Measurements from ENCODE around the gene PKP2.

The PKP2 gene

GRCh38 chr12:32896432-32897280 is at the start of gene PKP2:
Gene PKP2, minus strand, starts transcription at chr12:32896777. Its CDS starts 46 bp downstream, at chr12:32896731.
- no peak for FAIRE-seq

- FAIRE-seq, result no peak
Measured at GRCh38 chr12:32944195-32944594, 47.6 kb upstream of the PKP2 start.

DNA sequence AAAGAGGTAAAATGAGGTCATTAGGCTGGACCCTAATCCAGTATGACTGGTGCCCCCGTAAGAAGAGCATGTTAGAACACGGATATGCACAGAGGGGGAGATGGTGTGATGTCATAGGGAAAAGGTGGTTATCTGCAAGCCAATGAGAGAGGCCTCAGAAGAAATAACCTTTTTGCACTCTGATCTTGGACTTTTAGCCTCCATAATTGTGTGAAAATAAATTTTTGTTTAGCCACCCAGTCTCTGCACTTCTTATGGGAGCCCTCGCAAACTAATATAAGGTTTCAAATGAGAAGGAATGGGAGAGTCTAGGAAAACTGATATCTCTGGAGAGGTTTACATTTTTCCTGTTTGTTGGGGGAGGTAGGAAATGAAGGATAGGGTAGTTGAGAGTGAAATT is 43.2 kb upstream of the PKP2 start:
- FAIRE-seq, result no peak

DNA sequence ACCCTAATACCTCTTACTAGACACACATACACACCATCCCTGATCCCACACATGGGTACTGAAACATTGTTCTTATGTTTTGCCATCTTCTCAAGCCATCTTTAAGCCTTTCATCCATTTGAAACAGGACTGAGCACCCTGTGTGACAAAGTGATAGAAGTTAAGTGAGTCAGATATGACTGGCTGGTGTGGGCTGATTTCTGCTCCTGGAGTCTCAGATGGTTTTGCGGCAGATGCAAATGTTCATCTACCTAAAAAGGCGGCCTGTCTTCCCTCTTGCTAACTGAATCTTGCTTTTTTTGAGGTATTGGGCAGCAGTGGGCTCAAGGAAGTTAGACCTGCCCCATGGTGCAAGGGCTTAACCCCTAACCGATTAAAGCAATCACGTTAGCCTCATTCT is 30.4 kb upstream of the PKP2 start:
- no peak for FAIRE-seq

DNA sequence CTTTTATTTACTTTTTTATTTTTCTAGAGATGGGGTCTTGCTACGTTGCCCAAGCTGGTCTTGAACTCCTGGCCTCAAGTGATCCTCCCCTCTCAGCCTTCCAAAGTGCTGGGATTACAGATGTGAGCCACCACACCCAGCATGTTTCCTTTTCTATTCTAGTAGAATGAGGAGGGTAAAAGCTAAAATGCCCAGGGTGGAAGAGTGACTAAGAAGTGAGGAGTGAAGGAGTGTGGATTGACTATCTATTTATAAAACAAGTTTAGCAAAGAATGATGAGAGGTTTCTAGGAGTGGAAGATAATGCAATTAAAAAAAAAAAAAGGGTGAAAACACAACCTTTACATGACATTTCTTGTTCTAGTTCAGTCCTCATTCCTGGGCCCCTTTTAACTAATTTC is 29.8 kb upstream of the PKP2 start:
- FAIRE-seq, result no peak

DNA sequence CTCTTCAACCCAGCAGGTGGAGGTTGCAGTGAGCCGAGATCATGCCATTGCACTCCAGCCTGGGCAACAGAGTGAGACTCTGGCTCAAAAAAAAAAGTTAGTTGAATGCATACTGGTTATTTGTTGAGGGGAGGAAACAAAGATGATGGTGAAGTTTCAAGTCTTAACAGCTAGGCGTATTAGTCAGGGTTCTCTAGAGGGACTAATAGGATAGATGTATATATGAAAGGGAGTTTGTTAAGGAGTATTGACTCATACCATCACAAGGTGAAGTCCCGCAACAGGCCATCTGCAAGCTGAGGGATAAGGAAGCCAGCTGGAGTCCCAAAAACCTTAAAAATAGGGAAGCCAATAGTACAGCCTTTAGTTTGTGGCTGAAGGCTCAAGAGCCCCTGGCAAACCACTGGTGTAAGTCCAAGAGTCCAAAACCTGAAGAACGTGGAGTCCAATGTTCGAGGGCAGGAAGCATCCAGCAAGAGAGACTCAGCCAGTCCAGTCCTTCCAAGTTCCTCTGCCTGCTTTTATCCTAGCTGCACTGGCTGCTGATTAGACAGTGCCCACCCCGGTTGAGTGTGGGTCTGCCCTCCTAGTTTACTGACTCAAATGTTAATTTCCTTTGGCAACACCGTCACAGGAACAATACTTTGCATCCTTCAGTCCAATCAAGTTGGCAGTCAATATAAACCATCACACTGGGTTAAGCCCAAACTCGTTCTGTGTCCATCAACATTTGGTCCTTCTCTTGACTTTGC is 26.1 kb upstream of the PKP2 start:
- FAIRE-seq, result no peak

- no peak for FAIRE-seq
Measured at GRCh38 chr12:32921397-32921796, 24.8 kb upstream of the PKP2 start.

- FAIRE-seq, result no peak
Measured at GRCh38 chr12:32920506-32921085, 24.0 kb upstream of the PKP2 start.

GRCh38 chr12:32918890-32919801 is 22.6 kb upstream of the PKP2 start:
- FAIRE-seq, result peak; percentile 86

DNA sequence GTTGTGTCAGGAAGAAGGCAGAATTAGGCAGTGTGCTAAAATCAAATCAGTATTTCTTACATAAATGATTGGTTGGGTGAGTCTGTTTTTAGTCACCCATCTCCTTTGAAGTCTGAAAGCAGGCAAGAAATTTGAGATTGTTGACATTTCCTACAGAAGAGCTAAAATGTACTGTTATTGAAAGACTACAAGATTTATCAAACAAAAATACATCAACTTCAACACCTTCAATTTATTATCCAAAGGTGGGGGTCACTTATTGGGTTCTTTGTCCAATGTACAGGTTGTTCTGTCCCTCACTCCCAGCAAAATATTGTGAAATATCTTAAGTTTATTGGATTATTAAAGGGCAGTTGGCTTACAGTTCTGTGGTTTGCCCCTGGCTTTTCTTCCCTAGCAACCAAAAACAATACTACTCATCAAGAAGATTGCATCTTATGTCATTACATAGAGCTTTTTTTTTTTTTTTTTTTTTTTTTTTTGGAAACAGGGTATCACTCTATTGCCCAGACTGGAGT is 20.6 kb upstream of the PKP2 start:
- FAIRE-seq, result no peak

DNA sequence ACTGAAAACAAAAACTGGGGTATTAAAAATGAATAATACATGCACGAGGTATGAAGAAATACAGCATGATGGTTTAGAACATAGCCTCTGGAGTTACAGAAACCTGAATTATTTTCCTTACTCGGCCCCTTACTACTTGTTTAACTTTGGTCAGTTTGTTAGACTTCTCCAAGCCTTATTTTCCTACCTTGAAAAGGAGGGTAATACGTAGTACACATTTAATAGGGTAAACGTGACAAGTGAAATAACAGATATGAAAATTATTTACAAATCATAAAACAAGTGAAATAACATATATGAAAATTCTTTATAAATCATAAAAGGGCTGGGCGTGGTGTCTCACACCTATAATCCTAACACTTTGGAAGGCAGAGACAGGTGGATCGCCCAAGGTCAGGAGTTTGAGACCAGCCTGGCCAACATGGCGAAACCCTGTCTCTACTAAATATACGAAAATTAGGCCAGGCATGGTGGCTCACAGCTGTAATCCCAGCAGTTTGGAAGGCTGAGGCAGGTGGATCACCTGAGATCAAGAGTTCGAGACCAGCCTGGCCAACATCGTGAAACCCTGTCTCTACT is 11.4 kb upstream of the PKP2 start:
- FAIRE-seq, result no peak

GRCh38 chr12:32907166-32907565 is 10.6 kb upstream of the PKP2 start:
- FAIRE-seq, result no peak

GRCh38 chr12:32906399-32907165 is 10.0 kb upstream of the PKP2 start:
- FAIRE-seq, result no peak

- FAIRE-seq, result no peak
Measured at GRCh38 chr12:32903763-32904162, 7.2 kb upstream of the PKP2 start.

- no peak for FAIRE-seq
Measured at GRCh38 chr12:32903318-32903717, 6.7 kb upstream of the PKP2 start.

DNA sequence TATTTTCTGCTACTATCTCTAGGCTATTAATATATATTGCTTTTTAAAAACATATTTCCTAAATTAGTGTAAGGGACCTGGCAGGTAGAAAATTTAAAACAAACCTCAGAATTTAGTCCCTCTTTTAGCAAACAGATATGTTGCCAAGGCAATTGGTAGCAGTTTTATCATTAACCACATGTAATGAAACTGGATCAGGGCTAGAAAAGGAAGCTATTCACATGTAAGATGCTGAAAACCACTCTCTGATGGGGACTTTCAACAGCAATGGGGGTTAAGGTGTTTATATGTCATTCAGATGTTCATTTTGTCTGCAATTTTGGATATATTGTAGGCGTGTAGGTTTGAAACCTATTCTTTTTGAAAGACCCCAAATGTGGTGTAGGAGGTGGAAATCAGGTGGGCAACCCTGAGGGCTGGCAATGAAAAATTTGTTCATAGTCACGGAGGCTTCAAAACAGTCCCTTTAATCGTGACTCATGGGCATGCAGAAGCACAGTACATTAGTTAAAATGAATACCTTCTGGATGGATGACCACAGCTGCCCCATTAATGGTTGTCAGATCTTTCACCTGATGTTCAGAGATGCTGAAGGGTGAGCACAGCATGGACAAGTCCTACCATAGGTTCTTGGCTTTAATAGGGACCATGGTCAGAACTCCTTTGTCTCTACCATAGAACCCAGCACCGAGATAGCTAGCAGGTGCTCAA is 5.9 kb upstream of the PKP2 start:
- no peak for FAIRE-seq

GRCh38 chr12:32901553-32901952 is 5.0 kb upstream of the PKP2 start:
- no peak for FAIRE-seq

DNA sequence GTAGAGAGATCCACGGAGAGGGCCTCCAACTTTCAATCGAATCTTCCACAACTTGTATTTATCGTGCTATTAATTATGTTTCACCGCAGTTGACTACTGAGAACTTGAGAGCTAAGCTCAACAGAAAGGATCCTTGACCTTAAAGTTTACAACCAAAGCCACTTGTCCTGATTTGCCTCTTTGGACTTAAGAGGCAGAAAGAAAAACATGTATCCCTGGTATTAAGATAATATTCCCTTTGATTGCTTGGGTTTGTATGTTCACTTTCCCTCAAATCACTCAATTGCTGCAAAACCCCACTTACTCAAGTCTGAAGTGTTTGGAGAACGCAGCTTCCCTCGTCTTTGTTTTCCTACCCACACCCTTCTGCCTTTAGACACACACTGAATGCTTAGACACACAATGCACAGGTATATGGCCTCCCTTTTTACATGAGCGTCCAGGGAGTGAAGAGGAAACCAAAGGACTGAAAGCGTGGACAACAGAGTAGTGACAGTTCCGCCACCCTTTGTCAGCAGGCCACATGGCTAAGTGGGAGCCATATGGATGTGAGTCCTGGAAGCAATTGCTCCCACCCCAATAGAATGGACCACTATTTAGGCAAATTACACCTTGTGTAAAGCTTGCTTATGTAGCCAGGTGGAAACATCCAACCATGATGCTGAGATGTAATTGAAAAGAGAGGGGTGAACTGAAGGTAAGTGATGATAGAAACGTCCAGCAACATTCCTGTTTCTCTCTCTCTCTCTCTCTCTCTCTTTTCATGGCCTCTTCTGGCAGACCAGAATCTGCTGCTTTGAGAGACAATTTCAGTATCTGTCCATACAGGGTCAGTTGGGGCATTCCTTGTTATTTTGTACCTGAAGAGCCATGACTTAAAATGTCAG is 1.4 kb upstream of the PKP2 start:
- no peak for FAIRE-seq

DNA sequence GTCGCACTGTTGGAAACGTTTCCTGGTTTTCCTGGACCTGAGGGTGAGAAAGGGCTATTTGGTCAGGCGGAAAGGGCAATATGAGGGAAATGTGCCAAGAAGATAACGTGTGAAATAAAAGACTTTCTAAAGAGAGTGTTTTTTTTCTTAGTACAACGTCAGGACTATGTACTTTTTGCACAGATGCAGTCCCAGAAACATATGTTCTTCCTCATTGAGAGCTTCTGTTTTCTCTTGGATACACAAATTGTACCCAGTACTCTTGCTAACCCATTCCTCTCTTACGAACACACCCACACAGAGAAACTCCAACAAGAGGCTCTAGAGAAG is 669 bp upstream of the PKP2 start:
- no peak for FAIRE-seq
